GM21381 (cell line): Measurements from ENCODE around the gene HHAT.

Experiments
- ATAC-seq: cut with Tn5 transposase; IDR thresholded peaks from one replicate; pipeline ENCODE4 v1.9.1; 2021; ENCODE audit warnings: mild to moderate bottlenecking, moderate library complexity; ENCODE audit not compliant: unreplicated experiment

HHAT gene

GRCh38 chr1:210313046-210313595, 15.6 kb upstream of the HHAT start:
- ATAC-seq = no peak

GRCh38 chr1:210313921-210314320, 14.8 kb upstream of the HHAT start:
- no peak for ATAC-seq

GRCh38 chr1:210315529-210315928, 13.2 kb upstream of the HHAT start:
- no peak for ATAC-seq

- no peak for ATAC-seq
These were observed 7.6 kb upstream of the HHAT start for GRCh38 chr1:210321131-210321530.

GRCh38 chr1:210321552-210321951, 7.2 kb upstream of the HHAT start:
- ATAC-seq = no peak

- no peak for ATAC-seq
These were observed 4.7 kb upstream of the HHAT start for GRCh38 chr1:210323957-210324356.

GRCh38 chr1:210325026-210325670, 3.6 kb upstream of the HHAT start:
- ATAC-seq = no peak

GRCh38 chr1:210328032-210328745, 513 bp upstream of the HHAT start:
- ATAC-seq = no peak

GRCh38 chr1:210330279-210330866, 1.7 kb downstream of the HHAT start:
- no peak for ATAC-seq

- no peak for ATAC-seq
These were observed 3.5 kb downstream of the HHAT start for GRCh38 chr1:210332233-210332632.

- peak; percentile 73 for ATAC-seq
These were observed 4.2 kb downstream of the HHAT start for GRCh38 chr1:210332719-210333398.

- no peak for ATAC-seq
These were observed 6.3 kb downstream of the HHAT start for GRCh38 chr1:210335001-210335400.

GRCh38 chr1:210336362-210336761, 7.7 kb downstream of the HHAT start:
- ATAC-seq = no peak

GRCh38 chr1:210339500-210339899, 10.8 kb downstream of the HHAT start:
- ATAC-seq = no peak

- no peak for ATAC-seq
These were observed 11.6 kb downstream of the HHAT start for GRCh38 chr1:210340311-210340710.

GRCh38 chr1:210340841-210341240, 12.1 kb downstream of the HHAT start:
- no peak for ATAC-seq

GRCh38 chr1:210342986-210343780, 14.5 kb downstream of the HHAT start:
- ATAC-seq = peak; percentile 57

GRCh38 chr1:210344706-210345105, 16.0 kb downstream of the HHAT start:
- ATAC-seq = no peak

- peak; percentile 48 for ATAC-seq
These were observed 18.4 kb downstream of the HHAT start for GRCh38 chr1:210347112-210347511.

GRCh38 chr1:210351496-210351895, 22.8 kb downstream of the HHAT start:
- ATAC-seq = no peak

- ATAC-seq = no peak
These were observed 23.9 kb downstream of the HHAT start for GRCh38 chr1:210352575-210352974.
